Fibroblast of lung (primary cell): ENCODE data around the gene IKBKE. TPM values are rescaled to one million over a fixed set of nuclear protein-coding genes. Genes with fewer than 3 reads are reported as not detected.

ENCODE experiments used
- DNase-seq, 2 donors: peaks; one replicate each; pipeline versions ENCODE4 v3.0.0 to v3.0.0-alpha.2; 2010; ENCODE audit warnings: low read depth in 2 of 2
- H2AFZ ChIP-seq: 2 replicates; pipeline ENCODE4 v1.5.1; 2012; ENCODE audit warnings: low read length, control low read depth, inconsistent platforms
- H3K27ac ChIP-seq: 2 replicates; pipeline ENCODE4 v1.5.1; 2011; ENCODE audit warnings: low read length, control low read depth; ENCODE audit not compliant: insufficient read depth
- H3K27me3 ChIP-seq: 2 replicates; pipeline ENCODE4 v1.5.1; 2011; ENCODE audit warnings: mild to moderate bottlenecking, low read length; ENCODE audit not compliant: control insufficient read depth, insufficient read depth
- H3K36me3 ChIP-seq: 2 replicates; pipeline ENCODE4 v1.5.1; 2011; ENCODE audit warnings: low read length; ENCODE audit not compliant: control insufficient read depth, insufficient read depth
- H3K4me1 ChIP-seq: 2 replicates; pipeline ENCODE4 v1.5.1; 2011; ENCODE audit warnings: low read length; ENCODE audit not compliant: control insufficient read depth, insufficient read depth; ENCODE audit errors: extremely low read depth
- H3K4me2 ChIP-seq: 2 replicates; pipeline ENCODE4 v1.5.1; 2011; ENCODE audit warnings: low read length, control low read depth; ENCODE audit not compliant: insufficient read depth; ENCODE audit errors: extremely low read depth
- H3K4me3 ChIP-seq, 4 experiments: fragments of 200-600 bp in 1 of 4; sonication (generic) in 1 of 4; replicated peaks in 1 of 4; 2 replicates each; pipeline ENCODE4 v1.5.1; 2011 to 2016; ENCODE audit warnings: low read length in 4 of 4, low read depth in 3 of 4, mild to moderate bottlenecking in 3 of 4, control low read depth in 2 of 4, inconsistent platforms in 1 of 4, mixed read lengths in 1 of 4; ENCODE audit not compliant: insufficient read depth in 1 of 4; ENCODE audit errors: control extremely low read depth in 1 of 4
- H3K79me2 ChIP-seq: 2 replicates; pipeline ENCODE4 v1.5.1; 2012; ENCODE audit warnings: mild to moderate bottlenecking, low read length, inconsistent platforms; ENCODE audit not compliant: control insufficient read depth, insufficient read depth
- H3K9ac ChIP-seq: 2 replicates; pipeline ENCODE4 v1.5.1; 2011; ENCODE audit warnings: mild to moderate bottlenecking, low read length, control low read depth; ENCODE audit not compliant: insufficient read depth
- H3K9me3 ChIP-seq: 2 replicates; pipeline ENCODE4 v1.5.1; 2012; ENCODE audit warnings: low read depth, low read length; ENCODE audit not compliant: control insufficient read depth, insufficient read depth
- H4K20me1 ChIP-seq: 2 replicates; pipeline ENCODE4 v1.5.1; 2011; ENCODE audit warnings: low read length; ENCODE audit not compliant: control insufficient read depth, insufficient read depth; ENCODE audit errors: extremely low read depth
- CTCF ChIP-seq, 2 donors: IDR thresholded peaks in 1 of 2; conservative IDR thresholded peaks in 1 of 2; 1 replicate in 1 of 2; 2 replicates in 1 of 2; pipeline ENCODE4 v1.5.1; 2011 to 2012; ENCODE audit warnings: low read length in 2 of 2, control low read depth in 1 of 2, inconsistent platforms in 1 of 2, low read depth in 1 of 2, mild to moderate bottlenecking in 1 of 2
- EZH2 ChIP-seq: IDR thresholded peaks from 2 replicates; pipeline ENCODE4 v1.5.1; 2012; ENCODE audit warnings: low read length, control low read depth, mild to moderate bottlenecking; ENCODE audit errors: missing control alignments
- polyA plus RNA-seq, 2 donors: library from polyadenylated mRNA; depleted of rRNA in 1 of 2; stranded (reverse) in 1 of 2; unstranded in 1 of 2; fragments of >200 nt; gene quantifications; 2 replicates each; pipeline ENCODE4 v1.2.1, GENCODE V29; 2011 to 2012; ENCODE audit warnings: missing spikeins in 1 of 2
- total RNA-seq: library from RNA; depleted of rRNA; stranded (reverse); fragments of >200 nt; gene quantifications from 2 replicates; pipeline ENCODE4 v1.2.1, GENCODE V29; 2014

Gene IKBKE
- total and polyA plus RNA-seq, 2 donors (not counting 1 experiment from before 2014, with no cell fraction given): 9.6 to 12.4 TPM

- H3K27me3 ChIP-seq: no peaks in the 10 kb centered on the region
- no peak overlapping the region for H3K4me2 ChIP-seq
- TF ChIP-seq CTCF (conservative IDR thresholded peaks at IDR 0.05 in 1 of 2, IDR thresholded peaks at IDR 0.05 in 1 of 2; ENCODE audit: low read depth in 1 of 2, low read length in 2 of 2) (no peak), EZH2 (no peak)
- DNase-seq: no peak
- H3K36me3 ChIP-seq: peaks cover 19% of the 10 kb centered on the region
- peaks cover 3% of the 10 kb centered on the region for H3K4me1 ChIP-seq
- no peak overlapping the region for H3K9ac ChIP-seq
- H3K79me2 ChIP-seq: no peaks in the 10 kb centered on the region
- H3K27ac ChIP-seq: no peak overlapping the region
- no peak overlapping the region for H2AFZ ChIP-seq
- H3K4me3 ChIP-seq: no peak overlapping the region
- no peaks in the 10 kb centered on the region for H4K20me1 ChIP-seq
- no peaks in the 10 kb centered on the region for H3K9me3 ChIP-seq
These were observed 24.8 kb downstream of the IKBKE start for GRCh38 chr1:206495011-206495461.

DNA sequence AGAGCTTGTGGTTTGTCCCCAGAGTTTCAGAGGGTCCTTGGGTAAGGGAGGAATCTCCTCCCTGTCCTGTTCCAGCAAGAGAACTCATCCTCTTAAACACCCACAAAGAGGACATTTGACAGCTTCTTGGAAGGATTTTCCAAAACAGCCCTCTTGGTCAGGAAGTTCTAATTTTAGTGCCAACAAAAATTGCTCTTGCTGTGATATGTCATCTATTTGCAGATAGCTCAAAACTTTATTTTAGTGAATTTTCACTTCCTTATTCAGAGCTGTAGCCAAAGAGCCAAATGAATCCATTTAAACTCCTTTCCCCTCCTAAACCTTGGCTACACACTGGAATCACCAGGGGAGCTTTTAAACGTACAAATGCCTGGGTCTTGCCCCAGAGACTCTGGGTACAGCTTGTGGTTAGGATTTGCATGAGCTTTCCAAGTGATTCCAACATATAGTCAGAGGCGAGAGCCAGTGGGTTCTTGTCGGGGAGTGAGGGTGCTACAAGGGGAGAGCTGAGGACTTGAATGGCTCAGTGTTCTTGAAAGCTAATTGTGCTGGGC is 25.3 kb downstream of the IKBKE start:
- Histone ChIP-seq H3K4me3 (no peak overlapping the region), H3K36me3 (peaks cover 19% of the 10 kb centered on the region), H3K9ac (no peak overlapping the region), H3K4me1 (no peaks in the 10 kb centered on the region), H2AFZ (no peak overlapping the region), H4K20me1 (no peaks in the 10 kb centered on the region), H3K27me3 (no peaks in the 10 kb centered on the region), H3K9me3 (no peaks in the 10 kb centered on the region), H3K79me2 (no peaks in the 10 kb centered on the region), H3K27ac (no peak overlapping the region), H3K4me2 (no peak overlapping the region)
- TF ChIP-seq CTCF (conservative IDR thresholded peaks at IDR 0.05 in 1 of 2, IDR thresholded peaks at IDR 0.05 in 1 of 2; ENCODE audit: low read depth in 1 of 2, low read length in 2 of 2): no peak
- no peak for TF ChIP-seq EZH2
- DNase-seq: peak; percentile 41 to 44

DNA sequence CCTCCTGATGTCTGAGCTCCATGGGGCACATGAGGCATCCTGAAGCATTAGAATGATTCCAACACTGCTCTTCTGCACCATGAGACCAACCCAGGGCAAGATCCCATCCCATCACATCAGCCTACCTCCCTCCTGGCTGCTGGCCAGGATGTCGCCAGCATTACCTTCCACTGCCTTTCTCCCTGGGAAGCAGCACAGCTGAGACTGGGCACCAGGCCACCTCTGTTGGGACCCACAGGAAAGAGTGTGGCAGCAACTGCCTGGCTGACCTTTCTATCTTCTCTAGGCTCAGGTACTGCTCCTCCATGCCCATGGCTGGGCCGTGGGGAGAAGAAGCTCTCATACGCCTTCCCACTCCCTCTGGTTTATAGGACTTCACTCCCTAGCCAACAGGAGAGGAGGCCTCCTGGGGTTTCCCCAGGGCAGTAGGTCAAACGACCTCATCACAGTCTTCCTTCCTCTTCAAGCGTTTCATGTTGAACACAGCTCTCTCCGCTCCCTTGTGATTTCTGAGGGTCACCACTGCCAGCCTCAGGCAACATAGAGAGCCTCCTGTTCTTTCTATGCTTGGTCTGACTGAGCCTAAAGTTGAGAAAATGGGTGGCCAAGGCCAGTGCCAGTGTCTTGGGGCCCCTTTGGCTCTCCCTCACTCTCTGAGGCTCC is 26.0 kb downstream of the IKBKE start:
- Histone ChIP-seq H3K79me2 (no peaks in the 10 kb centered on the region), H3K9ac (no peak overlapping the region), H3K27me3 (no peaks in the 10 kb centered on the region), H4K20me1 (no peaks in the 10 kb centered on the region), H3K4me3 (no peak overlapping the region), H2AFZ (no peak overlapping the region), H3K27ac (no peak overlapping the region), H3K4me1 (peaks cover 6% of the 10 kb centered on the region), H3K36me3 (peaks cover 19% of the 10 kb centered on the region), H3K9me3 (no peaks in the 10 kb centered on the region), H3K4me2 (no peak overlapping the region)
- DNase-seq: no peak
- TF ChIP-seq CTCF (conservative IDR thresholded peaks at IDR 0.05 in 1 of 2, IDR thresholded peaks at IDR 0.05 in 1 of 2; ENCODE audit: low read depth in 1 of 2, low read length in 2 of 2) (no peak), EZH2 (no peak)
